Left hindlimb (tissue), 1 donor: ENCODE results near the gene SLC44A2.

Experiments used
- DNase-seq: peaks from one replicate; pipeline ENCODE4 v3.0.0-alpha.2; 2018

The SLC44A2 gene

DNA sequence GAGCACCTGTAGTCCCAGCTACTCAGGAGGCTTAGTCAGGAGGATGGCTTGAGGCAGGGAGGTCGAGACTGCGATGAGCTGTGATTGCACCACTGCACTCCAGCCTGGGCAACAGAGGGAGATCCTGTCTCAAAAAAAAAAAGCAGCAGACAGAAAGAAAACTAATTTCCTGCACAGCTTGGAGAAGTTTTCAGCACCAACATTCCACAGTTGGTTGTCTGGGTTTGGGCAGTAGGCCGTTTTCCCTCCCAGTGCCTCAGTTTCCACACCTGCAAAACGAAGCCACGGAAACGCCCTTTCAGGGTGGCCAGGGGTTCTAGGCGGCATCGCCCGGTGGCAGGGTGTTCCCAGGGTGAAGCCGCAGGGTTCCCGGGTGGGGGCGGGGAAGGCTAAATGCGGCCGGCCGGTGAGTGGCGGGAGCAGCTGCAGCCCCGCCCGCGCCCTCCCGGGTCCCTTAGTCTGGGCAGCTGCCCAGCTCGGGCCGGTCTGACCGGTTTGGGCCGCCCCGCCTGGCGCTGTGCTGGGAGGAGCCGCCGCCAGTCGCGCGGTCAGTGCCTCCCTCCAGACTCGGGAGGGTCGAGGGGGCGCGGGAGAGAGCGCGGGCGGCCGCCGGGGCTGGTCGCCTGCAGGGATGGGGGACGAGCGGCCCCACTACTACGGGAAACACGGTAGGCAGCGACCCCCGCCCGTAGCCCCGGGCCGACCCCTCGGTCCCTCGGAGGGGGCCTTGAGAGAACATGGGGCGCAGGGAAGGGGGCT lies at the start of gene SLC44A2:
Gene SLC44A2 (plus strand): TSS at position 551 of the 759 bp plus-strand sequence. CDS start 81 bp downstream, at position 632.
- peak; percentile 90 for DNase-seq

DNA sequence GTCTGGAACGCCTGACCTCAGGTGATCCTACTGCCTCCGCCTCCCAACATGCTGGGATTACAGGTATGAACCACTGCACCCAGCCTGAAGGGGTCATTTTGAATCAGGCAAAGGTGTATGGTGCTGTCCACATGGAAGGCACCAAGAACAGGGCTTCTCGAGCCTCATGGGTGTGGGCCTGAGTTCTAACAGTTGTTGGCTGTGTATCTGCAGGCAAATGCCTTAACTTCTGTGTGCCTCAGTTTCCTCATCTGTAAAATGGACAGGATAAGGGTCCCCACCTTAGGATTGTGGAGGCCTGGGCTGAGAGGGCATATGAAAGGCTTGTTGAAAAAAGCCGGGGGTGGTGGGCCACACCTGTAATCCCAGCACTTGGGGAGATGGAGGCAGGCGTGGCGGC lies 47.4 kb upstream of the SLC44A2 start:
- DNase-seq: no peak

DNA sequence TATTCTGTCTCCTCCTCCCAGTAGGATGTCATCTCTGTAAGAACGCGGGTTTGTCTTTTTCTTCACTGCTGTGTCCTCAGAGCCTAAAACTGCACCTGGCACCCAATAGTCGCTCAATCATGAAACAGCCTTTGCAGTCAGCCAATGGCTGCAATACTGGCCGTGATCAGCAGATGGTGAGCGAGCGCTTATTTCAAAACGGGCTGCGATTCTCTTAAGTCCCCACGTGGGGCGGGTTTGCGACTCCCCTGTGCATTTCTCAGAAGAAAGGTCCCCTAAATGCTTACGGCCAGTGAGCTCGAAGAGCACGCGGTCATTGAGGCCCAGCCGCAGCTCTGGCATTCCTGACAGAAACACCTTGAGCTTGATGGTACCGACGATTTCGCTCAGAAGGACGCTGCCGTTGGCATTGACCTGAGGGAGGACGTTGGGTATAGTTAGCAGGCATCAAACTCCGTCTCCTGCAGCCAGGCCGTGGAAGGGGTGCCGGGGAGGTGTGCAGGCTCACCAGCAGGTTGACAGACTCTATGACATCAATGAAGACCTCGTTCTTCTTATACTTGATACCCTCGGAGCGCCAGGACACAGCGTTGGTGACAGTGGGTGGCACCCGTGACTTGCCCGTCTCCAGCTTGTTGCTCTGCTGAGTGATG lies 44.2 kb upstream of the SLC44A2 start:
- peak; percentile 87 for DNase-seq

DNA sequence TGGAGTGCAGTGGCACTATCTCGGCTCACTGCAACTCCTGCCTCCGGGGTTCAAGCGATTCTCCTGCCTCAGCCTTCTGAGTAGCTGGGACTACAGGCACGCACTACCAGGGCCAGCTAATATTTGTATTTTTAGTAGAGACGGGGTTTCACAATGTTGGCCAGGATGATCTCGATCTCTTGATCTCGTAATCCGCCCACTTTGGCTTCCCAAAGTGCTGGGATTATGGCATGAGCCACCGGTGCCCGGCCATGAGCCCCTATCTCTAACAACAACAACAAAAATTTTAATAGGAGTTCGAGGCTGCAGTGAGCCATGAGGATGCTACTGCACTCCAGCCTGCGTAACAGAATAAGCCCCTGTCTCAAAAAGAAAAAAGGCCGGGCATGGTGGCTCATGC lies 43.3 kb upstream of the SLC44A2 start:
- DNase-seq: no peak

- no peak for DNase-seq
These were observed 42.1 kb upstream of the SLC44A2 start for GRCh38 chr19:10583036-10583776.

DNA sequence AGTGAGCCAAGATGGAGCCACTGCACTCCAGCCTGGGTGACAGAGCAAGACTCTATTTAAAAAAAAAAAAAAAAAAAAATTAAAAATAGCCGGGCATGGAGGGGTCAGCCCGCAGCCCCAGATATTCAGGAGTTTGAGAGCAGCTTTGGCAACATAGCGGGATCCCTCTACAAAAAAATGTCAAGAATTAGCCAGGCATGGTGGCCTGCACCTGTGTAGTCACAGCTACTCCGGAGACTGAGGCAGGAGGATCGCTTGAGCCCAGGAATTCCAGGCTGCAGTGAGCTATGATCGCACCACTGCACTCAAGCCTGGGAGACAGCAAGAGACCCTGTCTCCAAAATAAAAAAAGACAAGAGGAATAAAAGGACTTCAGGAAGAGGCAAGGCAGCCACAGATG lies 39.0 kb upstream of the SLC44A2 start:
- DNase-seq: no peak

- DNase-seq: no peak
These were observed 38.1 kb upstream of the SLC44A2 start, which contains the start of gene AP1M2 for GRCh38 chr19:10587022-10587838. Gene AP1M2 (minus strand): TSS chr19:10587312. CDS start chr19:10587231, 81 bp downstream.

GRCh38 chr19:10587839-10588150 lies 37.6 kb upstream of the SLC44A2 start:
- DNase-seq: no peak

GRCh38 chr19:10593148-10593547 lies 32.2 kb upstream of the SLC44A2 start:
- DNase-seq: no peak

DNA sequence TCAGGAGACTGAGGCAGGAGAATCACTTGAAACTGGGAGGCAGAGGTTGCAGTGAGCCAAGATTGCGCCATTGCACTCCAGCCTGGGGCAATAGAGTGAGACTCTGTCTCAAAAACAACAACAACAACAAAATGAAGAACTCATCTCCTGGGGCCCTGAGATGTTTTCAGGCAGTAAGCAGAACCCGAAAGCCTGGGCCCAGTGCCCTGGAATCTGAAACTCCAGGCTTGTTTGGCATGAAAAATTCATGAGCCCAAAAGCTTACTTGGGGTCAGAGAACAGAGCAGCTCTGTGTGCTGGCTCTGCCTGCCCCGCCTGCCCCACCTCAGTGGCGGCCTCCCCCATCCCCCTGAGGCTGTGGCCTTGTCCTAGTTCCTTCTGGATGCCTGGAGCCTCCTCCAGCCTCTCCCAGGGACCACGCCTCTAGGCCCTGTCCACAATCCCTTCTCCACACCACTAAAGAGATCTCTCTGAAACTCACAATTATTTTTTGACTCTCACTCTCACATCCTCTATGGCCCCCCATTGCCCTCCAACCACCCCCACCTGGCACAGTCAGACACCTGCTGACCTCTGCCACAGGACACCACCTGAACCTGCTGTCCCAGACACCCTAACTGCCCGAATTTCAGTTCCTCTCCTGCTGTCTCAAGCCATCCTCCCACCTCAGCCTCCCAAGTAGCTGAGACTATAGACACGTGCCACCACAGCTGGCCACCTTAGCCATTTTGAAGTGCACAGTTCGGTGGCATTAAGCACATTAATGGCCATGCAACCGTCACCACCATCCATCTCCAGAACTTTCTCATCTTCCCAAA lies 31.3 kb upstream of the SLC44A2 start:
- peak; percentile 57 for DNase-seq

DNA sequence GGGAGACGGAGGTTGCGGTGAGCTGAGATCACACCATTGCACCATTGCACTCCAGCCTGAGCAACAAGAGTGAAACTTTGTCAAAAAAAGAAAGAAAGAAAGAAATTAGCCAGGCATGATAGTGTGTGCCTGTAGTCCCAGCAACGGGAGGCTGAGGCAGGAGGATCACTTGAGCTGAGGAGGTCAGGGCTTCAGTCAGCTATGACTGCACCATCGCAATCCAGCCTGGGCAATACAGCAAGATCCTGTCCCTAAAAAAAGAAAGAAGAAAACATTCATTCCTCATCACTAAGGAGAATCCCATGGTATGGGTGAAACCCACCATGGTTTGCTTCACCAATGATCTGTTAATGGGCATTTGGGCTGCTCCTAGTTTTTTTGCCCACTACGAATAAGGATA lies 25.2 kb upstream of the SLC44A2 start:
- DNase-seq: no peak

- no peak for DNase-seq
These were observed 23.4 kb upstream of the SLC44A2 start for GRCh38 chr19:10601999-10602329.

DNA sequence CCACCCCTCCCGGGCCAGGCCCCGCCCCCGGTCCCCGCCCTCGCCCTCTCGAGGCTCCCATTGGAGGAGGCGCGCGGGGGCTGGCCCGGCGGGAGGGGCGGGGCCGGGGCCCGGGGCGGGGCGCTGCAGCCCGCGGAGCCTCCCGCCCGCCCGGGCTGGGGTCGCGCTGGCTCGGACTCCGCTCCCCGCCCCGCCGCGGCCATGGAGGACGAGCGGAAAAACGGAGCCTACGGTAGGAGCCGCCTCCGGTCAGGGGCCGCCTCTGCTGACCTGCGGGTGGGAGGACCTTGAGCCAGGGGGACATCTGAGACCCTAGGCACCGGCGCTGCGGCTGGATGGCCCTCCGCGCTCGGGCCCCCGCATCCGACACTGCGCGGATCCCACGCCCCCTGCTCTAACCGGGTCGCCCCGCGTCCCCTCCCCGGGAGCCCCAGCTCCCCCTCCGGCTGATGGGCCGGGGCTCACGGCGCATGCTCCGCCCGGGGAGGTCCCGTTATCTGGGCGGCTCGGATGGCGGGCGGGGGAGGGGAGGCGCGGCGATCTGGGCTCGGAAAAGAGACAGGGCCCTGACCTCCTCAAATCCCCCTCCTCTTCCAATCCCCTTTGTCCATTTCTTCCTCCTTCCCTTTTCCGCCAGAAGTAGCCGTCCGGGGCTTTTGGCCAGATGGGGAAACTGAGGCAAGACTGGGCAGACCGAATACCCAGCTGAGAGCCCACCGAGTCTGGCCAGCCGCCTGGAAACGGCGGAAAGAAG lies 22.8 kb upstream of the SLC44A2 start:
- DNase-seq: peak; percentile 86

- peak; percentile 70 for DNase-seq
These were observed 22.1 kb upstream of the SLC44A2 start for GRCh38 chr19:10603084-10603872.

- DNase-seq: peak; percentile 44
These were observed 21.4 kb upstream of the SLC44A2 start for GRCh38 chr19:10603873-10604459.

DNA sequence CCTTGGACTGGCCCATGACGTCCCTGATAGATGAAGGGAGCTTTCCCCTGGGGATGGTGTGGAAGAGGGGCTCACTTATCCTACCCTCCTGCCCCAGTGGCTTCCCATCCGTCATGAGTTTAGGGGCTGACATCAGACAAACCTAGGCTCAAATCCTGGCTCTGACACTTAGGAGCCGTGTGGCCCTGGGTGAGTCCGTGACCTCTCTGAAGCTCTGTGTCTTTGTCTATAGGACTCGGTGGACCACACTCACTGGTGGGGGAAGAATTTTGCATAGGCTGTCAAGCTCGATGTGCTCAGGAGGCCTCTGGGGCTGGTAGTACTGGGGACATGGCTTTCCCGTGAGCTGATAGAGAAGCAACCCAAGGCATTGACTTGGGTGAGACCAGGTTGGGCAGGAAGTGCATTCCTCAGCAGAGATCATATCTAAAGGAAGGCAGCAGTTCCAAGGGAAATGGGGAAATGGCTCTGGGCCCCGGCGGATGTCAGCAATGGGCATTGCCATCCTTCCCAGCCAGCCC lies 20.8 kb upstream of the SLC44A2 start:
- DNase-seq: no peak

DNA sequence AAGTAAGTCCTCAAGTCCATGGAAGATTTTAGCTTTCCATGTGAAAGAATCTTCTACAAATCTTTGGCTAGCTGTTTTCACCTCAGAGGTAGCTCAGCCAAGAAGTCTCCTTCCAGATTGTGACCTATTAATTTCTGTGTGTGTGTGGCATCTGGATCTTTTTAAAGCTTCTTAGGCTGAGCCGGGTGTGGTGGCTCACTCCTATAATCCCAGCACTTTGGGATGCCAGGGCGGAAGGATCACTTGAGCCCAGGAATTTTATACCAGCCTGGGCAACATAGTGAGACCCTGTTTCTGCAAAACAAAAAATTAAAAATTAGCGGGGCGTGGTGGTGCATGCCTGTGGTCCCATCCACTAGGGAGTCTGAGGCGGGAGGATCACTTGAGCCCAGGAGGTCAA lies 13.4 kb upstream of the SLC44A2 start:
- no peak for DNase-seq

GRCh38 chr19:10612499-10613119 lies 12.7 kb upstream of the SLC44A2 start:
- no peak for DNase-seq

DNA sequence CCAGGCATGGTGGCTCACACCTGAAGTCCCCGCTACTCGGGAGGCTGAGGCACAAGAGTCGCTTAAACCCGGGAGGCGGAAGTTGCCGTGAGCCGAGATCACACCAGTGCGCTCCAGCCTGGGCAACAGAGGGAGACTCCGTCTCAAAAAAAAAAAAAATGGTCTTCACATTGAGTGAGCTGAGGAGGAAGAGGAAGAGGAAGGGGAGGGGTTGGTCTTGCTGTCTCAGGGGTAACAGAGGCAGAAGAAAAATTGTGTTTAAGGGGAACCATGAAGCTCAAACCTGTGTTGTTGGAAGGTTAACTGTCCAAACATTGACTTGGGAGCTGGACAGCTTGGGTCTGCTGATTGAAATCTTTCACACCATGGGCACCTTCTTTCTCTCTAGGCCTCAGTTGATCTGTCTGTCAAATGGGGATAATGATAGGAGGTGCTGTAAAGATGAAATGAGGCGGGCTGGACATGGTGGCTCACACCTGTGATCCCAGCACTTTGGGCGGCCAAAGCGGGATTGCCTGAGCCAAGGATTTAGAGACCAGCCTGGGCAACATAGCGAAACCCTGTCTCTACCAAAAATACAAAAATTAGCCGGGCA lies 9.8 kb upstream of the SLC44A2 start:
- DNase-seq: no peak
